ENCODE results near the gene TBX19. TPM values are rescaled to one million over a fixed set of nuclear protein-coding genes. Genes with fewer than 3 reads are reported as not detected.
A peak's percentile ranks its signal among the peaks of the same experiment; 100 is the strongest.
"Not testable (repeated sequence)": the region's sequence is repeated elsewhere in the genome, so short reads cannot be mapped to it uniquely, and the experiment has no call there.

TBX19 gene
- total RNA-seq, 1 experiment from 2014 or later, result 0.21 TPM

GRCh38 chr1:168354335-168355269, 73.9 kb downstream of the TBX19 start:
- not testable (repeated sequence) for DNase-seq (ENCODE audit: low read depth)

DNA sequence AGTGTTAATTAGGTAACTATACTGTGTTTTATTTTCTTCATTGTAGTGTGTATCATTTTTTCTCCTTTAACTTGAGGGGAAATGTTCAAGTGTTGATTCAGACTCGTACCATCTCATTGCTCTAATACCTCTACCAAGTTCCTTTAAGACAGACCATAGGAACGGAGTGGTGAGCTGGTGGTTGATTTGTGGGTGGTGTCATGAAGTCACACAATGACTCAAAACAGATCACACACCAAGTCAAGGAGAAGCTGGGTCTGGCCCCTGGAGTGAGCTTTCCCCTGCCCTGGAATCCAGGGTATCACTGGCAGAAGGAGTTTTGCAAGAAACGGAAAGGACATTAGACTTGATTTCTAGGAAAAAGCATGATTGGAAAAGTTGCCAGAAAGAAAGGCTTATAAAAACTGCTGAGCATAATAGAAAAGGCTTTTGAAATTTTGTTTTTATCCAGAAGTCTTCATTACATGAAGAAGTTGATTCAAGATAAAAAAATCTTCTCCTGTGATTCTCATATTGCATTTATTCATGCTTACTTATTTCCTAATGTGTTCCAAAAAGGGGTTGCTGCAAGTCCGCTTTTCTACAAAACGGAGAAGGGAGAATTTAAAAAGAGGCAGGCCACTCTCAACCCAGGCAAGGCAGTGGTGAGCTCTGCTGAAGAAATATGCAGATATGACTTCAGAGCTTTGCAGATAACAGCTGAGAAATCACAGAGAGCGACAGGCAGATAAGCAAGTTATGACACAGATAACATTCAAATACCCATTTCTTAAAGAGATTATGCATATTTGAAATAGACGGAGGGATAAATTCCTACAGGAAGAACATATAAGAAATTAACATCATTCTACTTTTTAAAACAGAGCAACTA, 79.7 kb downstream of the TBX19 start:
- DNase-seq (ENCODE audit: low read depth), result peak; percentile 68

- DNase-seq (ENCODE audit: low read depth), result no peak
These were observed 80.6 kb downstream of the TBX19 start for GRCh38 chr1:168361252-168361651.

DNA sequence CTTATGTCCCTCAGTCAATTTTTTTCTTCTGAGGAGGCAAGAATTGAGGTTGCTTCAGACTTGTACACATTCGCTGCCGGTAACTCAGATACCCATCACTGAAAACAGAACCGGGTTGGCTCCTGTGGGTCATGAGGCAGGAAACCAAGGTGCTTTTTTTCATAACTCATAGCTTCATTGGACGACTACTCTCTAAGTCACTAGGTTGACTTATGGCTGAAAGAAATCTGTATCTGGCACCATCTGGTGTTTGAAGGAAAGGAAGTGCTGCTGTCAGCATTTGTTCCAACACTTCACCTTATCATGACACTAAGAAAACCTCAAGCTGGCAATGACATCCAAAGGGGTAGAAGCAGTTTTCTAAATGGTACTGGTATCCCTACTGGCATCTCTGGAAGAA, 82.3 kb downstream of the TBX19 start:
- no peak for DNase-seq (ENCODE audit: low read depth)

Small RNAs within 50 kb of the gene (small RNA-seq; reads per million reads assigned to genes)
- gene RNU6-1310P, result not detected

Other genes with a start within 250 kb of the TBX19 start
- gene GPR161, start 143.9 kb upstream of the TBX19 start, total RNA-seq (2014; rRNA removed; shearing (Covaris generic)), result 12.8 and 13.4 TPM in 2 replicates
- 48.9 and 53.0 TPM in 2 replicates for gene TIPRL, start 101.9 kb upstream of the TBX19 start, total RNA-seq (2014; rRNA removed; shearing (Covaris generic))
- 16.1 and 17.5 TPM in 2 replicates for gene SFT2D2, start 54.9 kb upstream of the TBX19 start, total RNA-seq (2014; rRNA removed; shearing (Covaris generic))

Measured in HT1080 (cell line).